GM15510 (cell line): ENCODE data around the gene SNCA.

Experiments used
- POLR2A ChIP-seq: IDR thresholded peaks from 3 replicates; pipeline ENCODE4 v1.6.1; 2011; ENCODE audit warnings: borderline replicate concordance; ENCODE audit not compliant: insufficient read length; ENCODE audit errors: extremely low read depth

SNCA gene

GRCh38 chr4:89788206-89789072 lies 48.5 kb downstream of the SNCA start:
- no peak for TF ChIP-seq POLR2A

DNA sequence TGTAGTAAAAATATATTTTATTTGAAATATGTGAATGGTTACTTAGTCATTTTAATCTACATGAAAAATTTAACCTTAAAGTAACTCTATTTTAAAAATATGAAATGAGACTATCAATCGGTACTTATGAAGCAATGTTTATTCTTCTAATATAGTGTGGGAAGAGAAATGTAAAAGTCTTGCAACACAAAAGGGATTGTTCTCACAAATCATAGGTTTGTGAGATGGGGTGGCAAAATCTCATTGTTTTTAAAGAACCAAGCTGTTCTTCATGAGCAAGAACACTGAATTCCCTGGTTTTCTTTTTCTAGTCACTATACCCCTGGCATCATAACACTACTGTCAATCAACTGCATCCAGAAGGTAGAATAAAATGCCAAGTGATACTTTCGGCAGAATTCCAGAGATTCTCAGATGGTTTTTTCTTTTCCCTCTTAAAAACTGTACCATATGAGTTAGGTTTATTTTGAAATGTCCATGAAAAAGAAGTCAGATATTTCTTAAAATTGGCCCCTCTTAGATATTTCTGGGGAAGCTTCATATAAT lies 52.2 kb downstream of the SNCA start:
- no peak for TF ChIP-seq POLR2A

GRCh38 chr4:89781321-89781720 lies 55.6 kb downstream of the SNCA start:
- no peak for TF ChIP-seq POLR2A

- no peak for TF ChIP-seq POLR2A
Observed at GRCh38 chr4:89773805-89774204, 63.2 kb downstream of the SNCA start.

DNA sequence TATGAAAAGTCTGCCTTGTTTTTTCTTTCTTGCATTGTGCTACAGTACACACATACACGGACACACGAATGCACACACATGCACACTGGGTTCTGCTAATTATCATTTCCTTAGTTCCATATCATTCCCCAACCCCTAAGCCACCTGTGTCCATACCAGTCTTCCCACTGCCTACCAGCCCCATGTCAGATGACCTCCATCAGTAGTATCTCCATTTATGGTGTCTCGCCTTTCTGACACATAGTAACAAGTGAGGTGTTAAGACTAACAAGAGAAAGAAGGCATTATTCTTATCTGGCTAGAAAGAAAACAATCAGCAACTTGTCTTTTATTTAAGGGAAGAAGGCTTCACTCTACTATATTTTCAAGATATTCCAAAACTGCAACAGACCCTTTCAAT lies 67.1 kb downstream of the SNCA start:
- TF ChIP-seq POLR2A = no peak

GRCh38 chr4:89767924-89768323 lies 69.0 kb downstream of the SNCA start:
- TF ChIP-seq POLR2A = no peak

GRCh38 chr4:89765966-89766365 lies 71.0 kb downstream of the SNCA start:
- no peak for TF ChIP-seq POLR2A

DNA sequence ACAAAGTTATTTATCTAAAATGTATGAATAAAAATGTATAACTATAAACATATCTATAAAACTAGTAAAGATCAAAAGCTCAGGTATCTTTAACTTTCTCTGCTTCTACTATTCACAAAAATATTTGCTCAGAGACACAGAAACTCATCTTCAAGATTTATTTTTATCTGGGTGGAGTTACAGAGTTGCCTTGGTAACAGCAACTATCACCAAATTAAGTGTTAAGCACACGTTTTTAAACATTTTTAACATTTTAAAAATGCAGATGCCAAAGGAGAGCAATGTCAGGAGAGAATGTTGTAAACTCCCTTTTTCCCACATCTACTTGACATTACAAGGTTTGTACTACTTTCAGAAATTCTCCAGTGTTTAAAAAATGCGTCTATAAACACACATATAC lies 71.4 kb downstream of the SNCA start:
- no peak for TF ChIP-seq POLR2A

- TF ChIP-seq POLR2A = no peak
Observed at GRCh38 chr4:89762311-89762710, 74.7 kb downstream of the SNCA start.

DNA sequence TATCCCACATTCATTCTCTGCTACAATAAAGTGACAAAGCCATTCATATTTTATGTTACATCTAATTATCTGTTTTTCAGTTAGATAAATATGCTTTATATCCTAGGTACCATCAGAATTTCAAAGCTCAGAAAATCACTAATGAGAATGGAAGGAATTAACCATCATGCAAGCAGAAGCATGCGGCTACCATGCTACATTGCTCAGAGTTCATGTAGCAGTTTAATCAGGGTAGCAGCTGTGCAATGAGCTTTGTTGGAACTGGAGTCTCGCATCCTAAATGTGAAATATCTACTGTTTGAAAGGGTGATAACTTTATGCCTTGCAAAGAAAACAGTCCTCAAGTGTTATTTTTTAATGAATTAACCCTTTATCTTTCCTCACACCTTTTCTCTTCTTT lies 77.5 kb downstream of the SNCA start:
- no peak for TF ChIP-seq POLR2A

- no peak for TF ChIP-seq POLR2A
Observed at GRCh38 chr4:89757154-89757719, 79.7 kb downstream of the SNCA start.

DNA sequence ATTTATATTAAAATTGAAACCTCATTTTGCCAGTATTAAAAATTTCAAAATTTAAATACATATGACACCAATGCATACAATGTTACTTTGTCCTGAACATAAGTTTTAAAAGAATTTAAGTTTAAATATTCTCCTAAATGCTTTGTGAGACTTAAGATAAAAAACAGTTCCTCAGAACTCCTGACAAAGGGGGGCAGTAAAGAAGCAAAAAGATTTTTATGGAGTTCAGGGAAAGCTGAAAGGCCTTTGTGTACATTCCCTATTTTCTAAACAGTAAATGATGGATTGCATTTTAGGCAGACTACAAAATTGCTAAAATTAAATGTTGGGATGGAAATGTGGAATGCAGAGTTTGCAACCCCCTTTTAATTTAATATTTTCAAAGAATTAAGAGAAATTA lies 81.7 kb downstream of the SNCA start:
- TF ChIP-seq POLR2A = no peak

DNA sequence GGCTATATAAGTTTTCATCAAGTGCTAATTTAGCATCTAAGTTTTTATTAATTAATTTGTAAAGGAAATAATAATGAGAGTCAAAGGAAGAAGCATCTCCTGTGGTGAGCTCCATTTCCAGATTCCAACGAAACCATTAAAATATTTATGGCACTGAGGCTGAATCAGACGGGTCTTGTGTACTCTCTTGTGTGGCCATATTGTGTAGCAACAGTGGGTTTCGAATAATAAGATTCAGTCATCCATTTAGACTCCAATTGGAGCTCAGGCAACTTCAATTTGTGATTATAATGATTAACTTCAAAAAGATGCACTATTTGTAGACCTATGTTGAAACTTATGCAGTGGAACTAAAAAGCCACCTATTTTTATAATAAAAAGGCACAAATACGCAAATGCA lies 82.4 kb downstream of the SNCA start:
- no peak for TF ChIP-seq POLR2A

- no peak for TF ChIP-seq POLR2A
Observed at GRCh38 chr4:89753601-89754066, 83.3 kb downstream of the SNCA start.

GRCh38 chr4:89752932-89753598 lies 83.9 kb downstream of the SNCA start:
- TF ChIP-seq POLR2A = no peak
